ENCODE results near the gene LZTS3.

LZTS3 gene

GRCh38 chr20:3192226-3193015 is 19.1 kb upstream of the LZTS3 start:
- no peak for DNase-seq (ENCODE audit: low read depth in 1 of 2, low spot score in 1 of 2)
- H3K4me3 ChIP-seq (replicated peaks; ENCODE audit: insufficient read depth, low read length) = no peak overlapping the region
- no peak overlapping the region for H3K27ac ChIP-seq (replicated peaks)
- TF ChIP-seq REST (IDR thresholded peaks at IDR 0.05; ENCODE audit: insufficient replicate concordance, low read depth) (no peak), SPI1 (IDR thresholded peaks at IDR 0.05; ENCODE audit: borderline replicate concordance, low read depth) (no peak), POLR2AphosphoS5 (IDR thresholded peaks at IDR 0.05; ENCODE audit: low read depth) (no peak), GABPA (IDR thresholded peaks at IDR 0.05; ENCODE audit: low read depth) (no peak), CTCF (IDR thresholded peaks at IDR 0.05; ENCODE audit: insufficient read depth, low read length) (no peak)
- H3K27me3 ChIP-seq (ENCODE audit: insufficient read depth, poor library complexity, severe bottlenecking) = no peaks in the 10 kb centered on the region

- H3K27ac ChIP-seq (replicated peaks) = no peak overlapping the region
Observed at GRCh38 chr20:3190681-3191111, 17.3 kb upstream of the LZTS3 start.

More at GRCh38 chr20:3190681-3191111, 17.3 kb upstream of the LZTS3 start:
- TF ChIP-seq CTCF (IDR thresholded peaks at IDR 0.05; ENCODE audit: insufficient read depth, low read length) = no peak
- no peak for TF ChIP-seq REST (IDR thresholded peaks at IDR 0.05; ENCODE audit: insufficient replicate concordance, low read depth)
- TF ChIP-seq GABPA (IDR thresholded peaks at IDR 0.05; ENCODE audit: low read depth) = no peak
- no peak for TF ChIP-seq POLR2AphosphoS5 (IDR thresholded peaks at IDR 0.05; ENCODE audit: low read depth)
- no peak for TF ChIP-seq SPI1 (IDR thresholded peaks at IDR 0.05; ENCODE audit: borderline replicate concordance, low read depth)
- no peak overlapping the region for H3K4me3 ChIP-seq (replicated peaks; ENCODE audit: insufficient read depth, low read length)
- H3K27me3 ChIP-seq (ENCODE audit: insufficient read depth, poor library complexity, severe bottlenecking) = no peaks in the 10 kb centered on the region
- DNase-seq (ENCODE audit: low read depth in 1 of 2, low spot score in 1 of 2) = no peak
